ENCODE results near the gene FGF8. TPM values are rescaled to one million over a fixed set of nuclear protein-coding genes. Genes with fewer than 3 reads are reported as not detected.

The FGF8 gene
- total RNA-seq, 1 donor from 2014 or later = 0.82 TPM

DNA sequence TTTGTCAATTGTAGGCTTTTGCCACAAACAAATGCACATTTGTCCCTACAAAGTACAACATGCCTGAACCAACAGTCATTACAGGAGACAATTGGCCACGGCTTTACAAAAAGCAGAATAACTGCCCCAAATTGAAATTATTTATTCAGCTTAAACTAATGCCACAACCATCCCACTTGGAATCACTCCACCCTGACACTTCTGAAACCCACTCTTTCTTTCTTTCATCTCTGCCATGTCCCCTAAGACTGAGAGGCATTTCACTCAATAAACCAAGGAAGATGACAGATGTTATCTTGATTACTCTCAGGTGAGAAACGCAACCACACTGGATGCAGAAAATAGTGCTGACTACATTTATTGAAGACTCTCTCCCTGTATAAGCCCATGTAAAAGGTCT lies 9.9 kb upstream of the FGF8 start:
- TF ChIP-seq, protein P1, sequence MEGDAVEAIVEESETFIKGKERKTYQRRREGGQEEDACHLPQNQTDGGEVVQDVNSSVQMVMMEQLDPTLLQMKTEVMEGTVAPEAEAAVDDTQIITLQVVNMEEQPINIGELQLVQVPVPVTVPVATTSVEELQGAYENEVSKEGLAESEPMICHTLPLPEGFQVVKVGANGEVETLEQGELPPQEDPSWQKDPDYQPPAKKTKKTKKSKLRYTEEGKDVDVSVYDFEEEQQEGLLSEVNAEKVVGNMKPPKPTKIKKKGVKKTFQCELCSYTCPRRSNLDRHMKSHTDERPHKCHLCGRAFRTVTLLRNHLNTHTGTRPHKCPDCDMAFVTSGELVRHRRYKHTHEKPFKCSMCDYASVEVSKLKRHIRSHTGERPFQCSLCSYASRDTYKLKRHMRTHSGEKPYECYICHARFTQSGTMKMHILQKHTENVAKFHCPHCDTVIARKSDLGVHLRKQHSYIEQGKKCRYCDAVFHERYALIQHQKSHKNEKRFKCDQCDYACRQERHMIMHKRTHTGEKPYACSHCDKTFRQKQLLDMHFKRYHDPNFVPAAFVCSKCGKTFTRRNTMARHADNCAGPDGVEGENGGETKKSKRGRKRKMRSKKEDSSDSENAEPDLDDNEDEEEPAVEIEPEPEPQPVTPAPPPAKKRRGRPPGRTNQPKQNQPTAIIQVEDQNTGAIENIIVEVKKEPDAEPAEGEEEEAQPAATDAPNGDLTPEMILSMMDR (conservative IDR thresholded peaks at IDR 0.05) = no peak
- H3K36me3 Mint-ChIP-seq (ENCODE audit: low read depth) = peaks cover 11% of the 10 kb centered on the region
- no peak overlapping the region for H3K27ac Mint-ChIP-seq (ENCODE audit: unreplicated experiment)
- peaks cover 34% of the 10 kb centered on the region for H3K4me1 Mint-ChIP-seq
- H3K27me3 Mint-ChIP-seq (ENCODE audit: low read depth) = peaks cover 11% of the 10 kb centered on the region
- H3K4me3 Mint-ChIP-seq = peak overlapping the region; percentile 14
- DNase-seq (ENCODE audit: low read depth, low spot score) = no peak
- no peaks in the 10 kb centered on the region for H3K9me3 Mint-ChIP-seq

DNA sequence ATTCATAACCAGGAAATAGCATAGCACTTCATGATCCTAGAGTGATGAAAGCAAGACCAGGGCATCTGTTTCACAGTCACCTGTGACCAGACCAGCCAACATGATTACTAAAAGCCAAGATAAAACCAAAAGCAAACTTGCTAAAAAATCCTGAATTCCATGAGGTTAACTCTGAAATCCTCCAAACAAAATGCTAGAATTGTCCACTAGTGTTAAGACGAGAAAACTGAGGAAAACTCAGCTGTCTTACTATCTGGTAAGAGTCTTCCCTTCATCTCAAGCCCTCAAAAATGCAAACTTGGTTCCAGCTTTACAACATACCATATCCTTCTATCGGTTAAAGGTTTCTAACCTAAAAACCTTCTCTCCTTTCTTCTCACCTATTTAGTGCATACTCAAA lies 8.6 kb upstream of the FGF8 start:
- no peak for DNase-seq (ENCODE audit: low read depth, low spot score)
- Mint-ChIP-seq H3K9me3 (no peaks in the 10 kb centered on the region), H3K36me3 (ENCODE audit: low read depth) (peaks cover 11% of the 10 kb centered on the region), H3K27ac (ENCODE audit: unreplicated experiment) (no peak overlapping the region), H3K27me3 (ENCODE audit: low read depth) (peaks cover 21% of the 10 kb centered on the region), H3K4me1 (peaks cover 34% of the 10 kb centered on the region), H3K4me3 (peak overlapping the region; percentile 97)
- TF ChIP-seq, protein P1 (conservative IDR thresholded peaks at IDR 0.05) = no peak

- peak overlapping the region; percentile 97 for H3K4me3 Mint-ChIP-seq
- H3K27me3 Mint-ChIP-seq (ENCODE audit: low read depth) = peaks cover 29% of the 10 kb centered on the region
- no peaks in the 10 kb centered on the region for H3K9me3 Mint-ChIP-seq
- H3K4me1 Mint-ChIP-seq = peaks cover 40% of the 10 kb centered on the region
- TF ChIP-seq, protein P1 (conservative IDR thresholded peaks at IDR 0.05) = no peak
- H3K27ac Mint-ChIP-seq (ENCODE audit: unreplicated experiment) = no peak overlapping the region
- H3K36me3 Mint-ChIP-seq (ENCODE audit: low read depth) = peaks cover 11% of the 10 kb centered on the region
- no peak for DNase-seq (ENCODE audit: low read depth, low spot score)
These were observed 7.8 kb upstream of the FGF8 start for GRCh38 chr10:101783736-101784118.

DNA sequence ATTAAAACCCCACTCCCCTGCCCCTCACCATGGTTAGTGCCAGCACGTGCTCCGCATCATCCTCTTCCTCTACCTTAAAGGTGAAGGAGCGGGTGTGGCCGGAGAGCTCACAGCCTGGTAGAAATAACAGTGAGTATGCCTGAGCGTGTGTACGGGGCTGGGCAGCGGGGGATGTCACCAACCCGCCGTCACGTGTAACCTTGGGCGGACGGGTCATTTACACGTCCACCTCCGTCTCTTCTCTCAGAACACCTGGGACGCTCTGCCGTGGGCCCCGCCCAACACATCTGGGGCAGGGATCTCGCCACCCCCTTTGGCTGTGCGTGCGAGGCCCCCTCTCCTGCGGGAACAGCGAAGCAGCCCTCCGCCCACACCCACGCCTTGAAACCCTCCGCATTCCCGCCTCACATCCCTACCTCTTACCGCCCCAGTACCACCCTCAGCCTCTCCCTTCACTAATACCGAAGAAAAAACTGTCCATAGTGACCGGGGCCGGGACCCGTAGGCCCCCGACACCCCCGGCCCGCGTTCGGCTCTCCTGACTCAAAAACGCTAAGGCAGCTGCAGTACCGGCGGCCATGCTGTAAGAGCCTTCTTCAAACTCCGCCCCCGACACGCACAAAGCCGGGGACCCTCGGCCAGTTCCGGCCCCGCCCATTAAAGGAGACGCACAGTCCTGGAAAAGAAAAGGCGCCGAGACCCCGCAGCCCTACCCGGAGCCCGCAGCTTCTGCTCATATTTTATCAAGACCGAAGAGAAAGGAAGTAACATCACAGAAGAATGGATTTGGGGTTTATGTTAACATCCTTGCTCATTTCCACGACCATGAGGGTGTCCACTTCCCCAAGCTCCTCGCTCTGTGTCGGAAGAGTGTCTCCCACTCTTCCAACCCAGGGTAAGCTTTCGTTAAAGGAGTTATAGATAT lies 7.2 kb upstream of the FGF8 start, which contains the start of gene NPM3:
NPM3 (minus strand) TSS at position 636 of the 925 bp plus-strand sequence; CDS start at position 580, 56 bp downstream.
- Mint-ChIP-seq H3K36me3 (ENCODE audit: low read depth) (peaks cover 11% of the 10 kb centered on the region), H3K9me3 (no peaks in the 10 kb centered on the region), H3K27me3 (ENCODE audit: low read depth) (peaks cover 36% of the 10 kb centered on the region), H3K27ac (ENCODE audit: unreplicated experiment) (peak within 1 kb of the TSS; percentile 97), H3K4me3 (peak within 1 kb of the TSS; percentile 97), H3K4me1 (peaks cover 42% of the 10 kb centered on the region)
- TF ChIP-seq, protein P1 (conservative IDR thresholded peaks at IDR 0.05) = no peak
- DNase-seq (ENCODE audit: low read depth, low spot score) = peak; percentile 80

- TF ChIP-seq, protein P1 (conservative IDR thresholded peaks at IDR 0.05) = no peak
- no peak for DNase-seq (ENCODE audit: low read depth, low spot score)
- Mint-ChIP-seq H3K4me3 (peak overlapping the region; percentile 97), H3K9me3 (no peaks in the 10 kb centered on the region), H3K27me3 (ENCODE audit: low read depth) (peaks cover 44% of the 10 kb centered on the region), H3K27ac (ENCODE audit: unreplicated experiment) (no peak overlapping the region), H3K4me1 (peaks cover 46% of the 10 kb centered on the region), H3K36me3 (ENCODE audit: low read depth) (peaks cover 11% of the 10 kb centered on the region)
These were observed 6.3 kb upstream of the FGF8 start for GRCh38 chr10:101781984-101782810.
